Germinal center (tissue), 1 donor: ENCODE results near the gene SH3TC1.

ENCODE experiments used
- DNase-seq: peaks from one replicate; pipeline ENCODE4 v3.0.0; 2012; ENCODE audit warnings: mixed read lengths, low spot score

SH3TC1 gene

GRCh38 chr4:8262637-8263322 lies 63.7 kb downstream of the SH3TC1 start:
- DNase-seq = no peak

GRCh38 chr4:8263397-8263796 lies 64.3 kb downstream of the SH3TC1 start:
- DNase-seq = no peak

GRCh38 chr4:8264106-8264505 lies 65.0 kb downstream of the SH3TC1 start:
- no peak for DNase-seq

GRCh38 chr4:8265171-8265929 lies 66.3 kb downstream of the SH3TC1 start:
- no peak for DNase-seq

GRCh38 chr4:8266088-8266487 lies 67.0 kb downstream of the SH3TC1 start:
- DNase-seq = no peak

GRCh38 chr4:8266508-8266907 lies 67.4 kb downstream of the SH3TC1 start:
- no peak for DNase-seq

- peak; percentile 63 for DNase-seq
These were observed 68.0 kb downstream of the SH3TC1 start for GRCh38 chr4:8267077-8267476.

GRCh38 chr4:8268211-8268610 lies 69.1 kb downstream of the SH3TC1 start:
- DNase-seq = no peak

- DNase-seq = no peak
These were observed 69.9 kb downstream of the SH3TC1 start for GRCh38 chr4:8268901-8269534.

- DNase-seq = no peak
These were observed 70.7 kb downstream of the SH3TC1 start, which contains the start of gene HTRA3 for GRCh38 chr4:8269535-8270417. Gene HTRA3 (plus strand): TSS chr4:8269754. CDS start chr4:8269969, 215 bp downstream.

GRCh38 chr4:8270418-8270771 lies 71.3 kb downstream of the SH3TC1 start:
- no peak for DNase-seq

GRCh38 chr4:8270912-8271815 lies 72.1 kb downstream of the SH3TC1 start:
- no peak for DNase-seq

GRCh38 chr4:8271821-8272220 lies 72.7 kb downstream of the SH3TC1 start:
- DNase-seq = no peak

- no peak for DNase-seq
These were observed 73.7 kb downstream of the SH3TC1 start for GRCh38 chr4:8272472-8273428.

- no peak for DNase-seq
These were observed 74.4 kb downstream of the SH3TC1 start for GRCh38 chr4:8273450-8273849.

GRCh38 chr4:8274066-8274652 lies 75.1 kb downstream of the SH3TC1 start:
- DNase-seq = no peak

GRCh38 chr4:8274765-8275547 lies 75.9 kb downstream of the SH3TC1 start:
- no peak for DNase-seq

- no peak for DNase-seq
These were observed 76.4 kb downstream of the SH3TC1 start for GRCh38 chr4:8275548-8275910.
